SK-N-DZ (cell line): ENCODE measurements around the gene PTPN1.
"Not testable (repeated sequence)": the region's sequence is repeated elsewhere in the genome, so short reads cannot be mapped to it uniquely, and the experiment has no call there.

Experiments used
- DNase-seq: peaks from one replicate; pipeline ENCODE4 v3.0.0-alpha.2; 2015; ENCODE audit warnings: low spot score

The PTPN1 gene

DNA sequence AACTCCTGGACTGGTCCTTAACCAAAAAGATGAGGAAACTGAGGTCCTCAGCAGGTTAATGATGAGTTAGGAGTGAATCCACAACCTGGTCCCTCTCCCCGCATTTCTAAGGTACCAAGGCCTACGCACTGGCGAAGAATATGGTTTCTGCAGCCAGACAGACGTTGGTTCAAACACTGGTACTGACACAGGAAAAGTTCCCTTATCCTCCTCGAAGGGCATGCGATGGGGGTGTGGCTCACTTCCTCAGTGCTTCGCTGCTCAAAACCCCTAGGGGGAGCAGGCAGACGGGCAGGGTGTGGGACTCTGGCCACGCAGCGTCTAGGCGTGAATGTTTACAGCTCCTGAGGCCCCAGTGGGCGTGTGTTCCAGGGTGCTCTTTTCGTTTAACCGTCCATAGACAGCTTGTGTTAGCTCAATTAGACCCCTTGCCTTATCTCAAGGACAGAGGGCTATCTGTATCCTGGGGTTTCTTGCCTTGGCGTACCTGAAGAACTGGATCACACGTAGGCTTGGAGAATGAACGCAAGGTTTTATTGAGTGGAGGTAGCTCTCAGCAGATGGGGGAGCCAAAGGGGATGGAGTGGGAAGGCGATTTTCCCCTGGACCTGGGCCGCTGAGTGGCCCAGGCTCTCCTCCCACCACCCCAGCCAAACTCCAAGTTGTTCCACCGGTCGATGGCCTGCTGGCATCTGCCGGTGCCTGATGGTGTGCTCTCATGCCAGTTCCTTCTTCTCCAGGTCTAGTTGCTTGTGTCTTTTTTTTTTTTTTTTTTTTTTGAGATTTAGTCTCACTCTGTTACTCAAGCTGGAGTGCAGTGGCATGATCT lies 31.8 kb upstream of the PTPN1 start:
- peak; percentile 65 for DNase-seq

DNA sequence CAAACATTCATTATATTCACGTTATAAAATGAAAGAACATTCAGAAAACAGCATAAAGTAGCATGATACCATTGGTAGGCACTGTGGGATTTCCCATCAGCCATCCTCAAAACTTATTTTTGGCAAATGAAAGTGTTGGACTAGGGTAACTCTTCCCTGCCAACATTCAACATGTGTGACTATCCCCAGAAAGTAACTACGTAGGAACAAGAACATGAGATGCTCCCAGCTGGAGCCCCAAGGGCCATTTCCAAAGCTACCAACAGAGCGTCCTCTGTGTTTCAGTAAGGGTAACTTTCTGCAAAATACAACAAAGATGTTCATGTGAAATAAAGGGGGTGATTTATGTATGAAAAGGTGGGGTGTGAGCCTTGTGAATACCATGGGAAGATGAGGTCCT lies 28.4 kb upstream of the PTPN1 start:
- DNase-seq: no peak

DNA sequence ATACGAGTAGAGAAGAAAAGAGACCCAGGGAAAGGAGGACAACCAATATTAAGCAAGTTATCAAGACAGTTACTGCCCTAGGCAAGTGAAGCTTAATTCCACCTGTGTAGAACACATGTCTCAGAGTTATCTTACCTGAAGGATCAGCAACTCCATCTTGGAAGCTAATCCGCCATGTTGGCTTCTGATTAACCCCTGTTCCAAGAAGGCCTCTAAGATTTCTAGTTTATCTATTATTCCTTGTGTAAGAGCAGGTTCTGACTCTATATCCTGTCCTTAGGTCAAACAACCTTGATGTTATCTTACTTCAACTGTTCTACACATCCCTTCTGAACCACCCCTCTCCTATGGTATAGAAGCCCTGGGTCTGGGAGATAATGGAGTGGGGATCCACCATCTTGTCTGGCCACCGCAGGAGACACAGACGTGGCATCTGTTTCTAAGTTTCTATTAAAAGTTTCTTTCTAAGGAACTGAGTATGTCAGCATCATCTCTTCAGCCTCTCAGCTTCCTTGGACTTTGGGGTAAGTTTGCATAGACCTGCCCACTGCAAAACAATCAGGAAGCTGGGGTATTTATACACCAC lies 27.7 kb upstream of the PTPN1 start:
- no peak for DNase-seq

DNA sequence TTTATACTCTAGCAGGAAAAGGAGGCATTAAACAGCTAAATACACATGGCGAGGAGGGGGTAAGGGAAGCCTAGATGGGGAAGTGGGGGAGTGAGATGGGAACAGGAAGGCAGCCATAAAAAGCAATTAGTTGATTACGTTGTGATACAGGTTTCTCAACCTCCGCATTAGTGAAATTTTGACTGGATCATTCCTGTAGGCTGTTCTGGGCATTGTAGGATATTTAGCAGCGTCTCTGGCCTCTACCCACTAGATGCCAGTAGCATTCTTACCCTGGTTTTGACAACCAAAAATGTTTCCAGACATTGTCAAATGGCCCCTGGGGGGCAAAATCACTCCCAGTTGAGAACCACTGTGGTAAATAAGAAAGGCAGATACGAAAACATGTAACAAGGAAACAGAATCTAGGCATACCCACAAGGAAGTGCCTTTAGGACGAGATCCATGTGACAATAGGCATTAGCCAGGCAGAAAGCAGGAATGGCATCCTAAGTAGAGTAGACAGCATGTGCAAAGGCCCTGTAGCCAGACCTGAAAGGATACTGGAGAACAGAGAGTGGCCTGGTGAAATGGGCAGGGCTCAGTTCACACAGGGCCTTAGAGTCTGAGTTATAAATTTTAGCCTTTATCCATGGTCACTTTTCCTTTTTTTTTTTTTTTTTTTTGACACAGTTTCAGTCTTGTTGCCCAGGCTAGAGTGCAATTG lies 25.8 kb upstream of the PTPN1 start:
- DNase-seq: no peak

DNA sequence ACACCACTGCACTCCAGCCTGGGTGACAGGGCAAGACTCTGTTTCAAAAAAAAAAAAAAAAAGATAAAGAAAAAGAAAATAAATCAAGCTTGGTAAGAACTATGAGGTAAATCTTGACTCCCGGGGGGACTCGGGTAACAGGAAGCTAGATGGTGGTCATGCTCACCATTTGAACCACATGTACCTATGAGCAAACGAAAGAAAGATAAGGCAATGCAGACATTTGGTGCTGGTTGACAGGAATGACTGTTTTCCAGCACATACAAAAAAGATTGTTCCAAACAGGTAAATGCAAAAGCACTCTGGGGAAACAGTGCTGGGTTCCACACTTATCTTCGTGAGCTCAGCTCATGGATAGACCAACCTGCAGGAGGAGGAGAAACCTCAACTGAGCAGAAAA lies 22.8 kb upstream of the PTPN1 start:
- DNase-seq: no peak

DNA sequence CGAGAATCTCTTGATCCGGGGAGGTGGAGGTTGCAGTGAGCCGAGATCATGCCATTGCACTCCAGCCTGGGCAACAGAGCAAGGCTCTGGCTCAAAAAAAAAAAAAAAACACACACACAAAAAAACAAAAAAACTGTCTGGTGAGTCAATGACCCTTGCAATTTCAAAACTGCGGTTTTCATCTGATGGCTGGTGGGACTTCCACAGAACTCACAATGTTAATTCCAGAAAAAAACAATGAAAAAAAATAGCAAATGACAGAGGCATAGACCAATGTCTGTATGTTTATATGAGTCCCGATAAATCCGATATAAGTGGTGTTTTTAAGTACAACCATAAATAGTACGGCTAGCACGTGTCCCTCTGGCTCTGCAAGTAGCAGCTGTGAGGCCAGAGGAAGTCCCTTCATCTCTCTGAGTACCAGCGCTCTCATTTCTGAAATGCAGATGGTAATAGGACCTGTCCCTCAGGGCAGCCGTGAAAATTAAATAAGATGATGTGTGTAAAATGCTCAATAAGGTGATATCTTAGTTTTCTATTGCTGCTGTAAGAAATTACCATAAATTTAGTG lies 21.9 kb upstream of the PTPN1 start:
- DNase-seq: no peak

DNA sequence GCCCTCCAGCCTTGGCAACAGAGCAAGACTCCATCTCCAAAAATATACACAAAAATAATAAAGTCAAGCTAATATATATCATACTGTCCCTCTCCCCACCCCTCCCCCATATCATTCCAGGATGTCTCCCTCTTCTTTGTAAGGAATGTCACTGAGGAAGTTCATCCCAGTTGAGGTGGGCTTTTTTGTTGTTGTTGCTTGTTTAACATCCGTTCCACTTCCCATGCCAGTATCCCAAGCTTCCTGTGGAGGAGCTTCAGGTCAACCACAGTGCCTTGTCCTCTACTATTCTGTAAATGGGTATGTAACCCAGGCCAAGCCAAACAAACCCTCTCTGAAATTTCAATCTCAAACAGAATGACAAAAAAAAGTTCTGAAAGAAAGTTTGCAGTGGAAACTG lies 19.0 kb upstream of the PTPN1 start:
- DNase-seq: no peak

DNA sequence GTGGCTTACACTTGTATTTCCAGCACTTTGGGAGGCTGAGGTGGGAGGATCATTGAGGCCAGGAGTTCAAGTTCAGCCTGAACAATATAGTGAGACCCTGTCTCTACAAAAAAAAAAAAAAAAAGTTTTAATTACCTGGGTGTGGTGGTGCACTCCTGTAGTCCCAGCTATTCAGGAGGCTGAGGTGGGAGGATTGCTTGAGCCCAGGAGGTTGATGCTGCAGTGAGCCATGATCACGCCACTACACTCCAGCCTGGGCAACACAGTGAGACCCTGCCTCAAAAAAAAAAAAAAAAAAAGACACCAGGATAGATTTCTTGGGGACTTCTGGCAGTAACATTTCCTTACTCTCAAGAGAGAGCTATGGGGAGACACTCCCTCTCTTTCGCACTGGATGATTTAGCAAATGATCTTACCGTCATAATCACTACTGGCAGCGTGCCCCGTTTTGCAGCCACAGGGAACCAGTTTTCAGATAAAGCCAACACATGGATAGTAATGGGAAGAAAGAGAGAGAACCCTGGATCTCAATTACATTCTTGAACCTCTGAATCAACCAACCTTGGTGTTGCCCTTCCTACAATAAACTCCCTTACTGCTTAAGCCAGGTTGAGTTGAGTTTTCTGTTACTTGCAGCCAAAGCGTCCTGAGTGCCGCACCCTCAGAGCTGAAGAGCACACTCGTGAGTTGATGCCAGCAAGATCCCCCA lies 18.1 kb upstream of the PTPN1 start:
- DNase-seq: no peak

DNA sequence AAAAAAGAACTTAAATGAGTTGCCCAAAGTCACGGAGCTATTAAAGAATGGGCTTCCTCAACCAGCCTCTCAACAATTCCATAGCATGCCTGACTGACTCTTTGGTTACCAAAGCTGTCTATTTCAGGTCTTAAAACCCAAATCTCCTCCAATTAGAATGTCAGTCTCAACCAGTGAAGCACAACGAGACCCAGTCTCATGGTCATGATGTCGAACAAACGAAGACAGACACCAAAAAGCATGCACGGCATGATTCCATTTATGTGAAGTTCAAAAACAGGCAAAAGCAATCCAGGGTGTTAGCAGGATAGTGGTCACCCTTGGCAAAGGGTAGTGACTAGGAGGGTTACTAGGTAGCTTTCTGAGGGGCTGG lies 16.3 kb upstream of the PTPN1 start:
- DNase-seq: no peak

DNA sequence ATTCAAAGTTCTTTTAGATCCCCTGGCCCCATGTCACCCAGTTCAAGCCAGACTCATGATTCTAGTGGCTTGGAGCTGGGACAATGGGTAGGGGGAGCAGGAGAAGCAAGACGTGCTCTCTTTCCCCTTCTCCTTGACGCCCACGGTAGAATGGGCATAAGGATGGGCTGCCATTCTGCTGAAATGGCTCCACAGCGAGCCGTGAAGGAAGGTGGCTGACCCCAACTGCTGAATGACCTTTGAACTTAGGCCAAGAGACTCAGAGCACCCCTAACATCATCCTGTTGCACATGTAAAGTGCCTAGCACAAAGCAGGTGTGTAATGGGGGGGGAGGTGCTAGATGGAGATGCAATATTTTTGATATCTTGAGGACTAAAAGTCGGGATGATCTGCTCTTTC lies 15.8 kb upstream of the PTPN1 start:
- DNase-seq: no peak

DNA sequence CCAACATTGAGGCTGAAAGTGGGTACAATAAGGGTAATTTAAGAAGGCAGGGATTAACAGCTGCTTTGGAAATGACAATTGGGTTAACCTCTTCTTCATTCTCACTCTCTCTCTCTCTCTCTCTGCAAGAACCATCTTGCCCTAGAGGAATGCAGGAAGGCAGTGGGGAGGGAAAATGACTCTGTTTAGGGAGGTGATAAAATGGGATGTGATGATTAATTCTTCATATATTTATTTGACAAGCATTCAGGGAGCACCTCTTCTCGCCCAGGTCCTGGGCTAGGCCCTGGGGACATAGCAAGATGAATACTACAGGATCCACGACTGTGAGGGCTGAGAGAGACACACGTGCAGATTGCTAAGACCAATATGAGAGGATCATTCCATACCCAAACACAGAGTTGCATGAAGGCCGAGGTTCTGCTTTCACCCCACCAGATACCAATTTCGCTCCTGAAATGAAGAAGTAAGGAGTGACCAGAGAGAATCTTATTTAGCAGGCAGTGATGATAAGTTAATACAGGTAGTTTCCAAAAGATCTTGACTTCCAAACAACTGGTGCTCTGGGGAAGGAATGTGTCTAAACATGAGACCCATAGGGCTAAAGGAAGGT lies 13.3 kb upstream of the PTPN1 start:
- DNase-seq: no peak

DNA sequence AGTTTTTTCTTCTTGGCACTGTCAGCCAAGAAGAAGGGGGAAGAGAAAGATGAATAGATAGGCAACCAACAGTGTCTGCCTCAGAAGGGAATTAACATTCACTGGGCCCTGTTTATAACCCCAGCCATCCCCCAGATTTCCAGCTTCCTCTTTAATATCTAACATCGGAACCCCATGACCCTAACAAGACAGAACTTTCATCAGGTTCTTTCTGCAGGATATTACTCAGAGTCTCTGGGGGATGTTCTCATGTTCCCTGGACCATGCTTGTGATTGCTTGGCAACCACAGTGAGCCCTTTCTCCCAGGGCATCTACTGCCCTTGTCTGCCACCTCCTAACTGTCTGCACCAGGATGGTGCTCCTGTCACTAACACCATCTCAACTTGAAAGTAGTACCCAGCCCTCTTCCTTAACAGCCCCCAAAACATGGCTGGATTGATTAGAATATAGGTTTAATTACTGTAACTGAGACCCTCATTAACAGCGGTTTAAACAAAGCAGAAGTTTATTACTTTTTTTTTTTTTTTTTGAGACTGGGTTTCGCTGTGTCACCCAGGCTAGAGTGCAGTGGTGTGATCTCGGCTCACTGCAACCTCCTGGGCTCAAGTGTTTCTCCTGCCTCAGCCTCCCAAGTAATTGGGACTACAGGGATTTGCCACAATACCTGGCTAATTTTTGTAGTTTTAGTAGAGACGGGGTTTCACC lies 12.0 kb upstream of the PTPN1 start:
- no peak for DNase-seq

DNA sequence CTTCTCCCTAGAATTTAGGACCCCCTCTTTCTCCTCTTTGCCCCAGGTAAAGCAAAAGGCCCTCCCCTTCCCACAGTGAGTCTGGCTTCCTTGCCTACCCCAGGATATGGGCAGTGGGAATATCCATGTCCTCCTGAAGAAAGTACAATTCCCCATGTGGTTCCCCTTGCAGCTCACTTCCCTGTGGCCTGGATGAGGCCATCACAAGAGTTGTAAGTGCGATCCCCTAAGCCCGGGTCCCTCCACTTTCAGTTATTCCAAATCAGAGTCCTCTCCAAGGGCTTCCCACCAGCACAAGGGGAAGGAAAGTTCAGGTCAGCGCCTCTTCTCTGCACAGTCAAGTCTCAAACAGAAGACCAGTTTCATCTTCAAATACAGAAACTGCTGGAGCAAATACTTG lies 10.2 kb upstream of the PTPN1 start:
- no peak for DNase-seq

DNA sequence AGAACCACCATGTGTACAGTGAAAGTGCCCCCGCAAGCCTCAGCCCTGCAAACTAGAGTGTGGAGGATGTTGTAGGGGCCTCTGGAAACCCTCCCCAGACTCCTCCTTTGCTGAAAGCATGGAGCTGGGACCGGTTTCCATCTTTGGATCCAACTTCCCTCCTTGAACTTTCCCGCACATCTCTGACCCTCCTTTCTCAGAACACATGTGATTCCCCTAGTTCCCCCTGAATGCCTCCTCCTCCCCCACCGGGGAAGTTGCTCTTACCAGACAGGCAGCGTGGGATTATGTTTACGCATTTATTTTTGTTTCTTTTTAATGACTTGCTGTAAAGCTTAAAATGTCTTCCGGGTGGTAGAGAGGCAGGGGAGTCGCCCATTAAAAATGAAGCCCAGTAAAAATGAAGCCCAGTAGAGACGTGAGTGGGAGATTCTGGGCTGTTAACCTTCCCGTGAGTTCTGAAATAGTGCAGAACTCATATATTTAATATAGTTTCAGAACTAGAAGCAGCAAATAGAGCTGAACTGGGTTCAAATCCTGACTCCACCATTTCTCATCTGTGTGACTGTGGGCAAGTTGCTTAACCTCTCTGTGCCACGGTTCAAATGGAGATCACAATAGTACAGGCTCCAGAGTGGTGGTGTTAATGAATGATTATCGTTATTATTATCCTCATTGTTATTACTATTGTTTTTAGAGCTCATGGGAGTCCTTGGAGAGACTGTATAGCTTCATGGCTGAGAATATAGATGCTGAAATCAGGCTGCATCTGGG lies 8.0 kb upstream of the PTPN1 start:
- DNase-seq: no peak

DNA sequence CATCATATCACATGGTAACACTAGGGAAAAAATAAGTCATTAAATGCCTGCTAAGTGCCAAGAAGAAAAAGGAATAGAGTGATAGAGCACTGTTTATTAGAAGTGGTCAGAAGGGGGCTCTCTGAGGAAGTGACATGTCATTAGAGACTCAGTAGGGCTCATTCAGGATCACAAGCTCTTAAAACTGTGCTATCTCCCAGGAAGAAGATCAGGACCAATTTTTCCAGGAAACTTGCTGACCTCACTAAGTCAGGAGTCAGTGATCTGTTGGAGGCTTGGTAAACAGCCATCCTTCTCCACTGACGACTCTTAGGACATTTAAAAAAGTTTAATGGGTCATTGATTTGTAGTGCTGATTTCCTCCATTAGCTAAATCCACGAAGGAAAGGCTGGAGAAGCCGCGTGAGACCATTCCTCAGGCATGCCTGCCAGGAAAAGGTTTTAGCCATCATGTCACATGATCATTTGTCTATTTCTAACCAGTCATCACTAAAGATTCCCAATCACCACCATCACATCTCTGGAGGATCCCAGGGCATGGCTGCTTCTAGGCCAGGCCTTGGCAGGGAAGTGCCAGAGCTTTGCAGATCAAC lies 5.9 kb upstream of the PTPN1 start:
- DNase-seq: no peak

DNA sequence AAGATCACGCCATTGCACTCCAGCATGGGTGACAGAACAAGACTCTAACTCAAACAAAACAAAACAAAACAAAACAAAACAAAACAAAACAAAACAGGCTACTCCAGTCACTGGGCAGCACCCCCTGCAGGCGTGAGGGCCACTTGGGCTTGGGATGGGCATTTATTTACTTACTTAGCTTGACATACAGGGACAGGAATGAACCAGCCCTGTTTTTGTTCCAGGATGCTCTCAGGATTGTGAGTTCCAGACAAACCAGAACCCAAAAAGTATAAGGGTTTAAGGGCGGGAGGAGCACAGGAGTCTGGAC lies 4.0 kb upstream of the PTPN1 start:
- no peak for DNase-seq

DNA sequence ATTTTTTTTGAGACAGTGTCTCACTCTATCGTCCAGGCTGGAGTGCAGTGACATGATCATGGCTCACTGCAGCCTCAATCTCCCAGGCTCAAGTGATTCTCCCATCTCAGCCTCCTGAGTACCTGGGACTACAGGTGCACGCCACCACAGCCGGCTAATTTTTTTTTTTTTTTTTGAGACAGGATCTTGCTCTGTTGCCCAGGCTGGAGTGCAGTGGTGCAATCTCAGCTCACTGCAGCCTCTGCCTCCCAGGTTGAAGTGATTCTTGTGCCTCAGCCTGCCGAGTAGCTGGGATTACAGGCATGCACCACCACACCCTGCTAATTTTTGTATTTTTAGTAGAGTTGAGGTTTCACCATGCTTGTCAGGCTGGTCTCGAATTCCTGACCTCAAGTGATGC lies 2.4 kb upstream of the PTPN1 start:
- not testable (repeated sequence) for DNase-seq

DNA sequence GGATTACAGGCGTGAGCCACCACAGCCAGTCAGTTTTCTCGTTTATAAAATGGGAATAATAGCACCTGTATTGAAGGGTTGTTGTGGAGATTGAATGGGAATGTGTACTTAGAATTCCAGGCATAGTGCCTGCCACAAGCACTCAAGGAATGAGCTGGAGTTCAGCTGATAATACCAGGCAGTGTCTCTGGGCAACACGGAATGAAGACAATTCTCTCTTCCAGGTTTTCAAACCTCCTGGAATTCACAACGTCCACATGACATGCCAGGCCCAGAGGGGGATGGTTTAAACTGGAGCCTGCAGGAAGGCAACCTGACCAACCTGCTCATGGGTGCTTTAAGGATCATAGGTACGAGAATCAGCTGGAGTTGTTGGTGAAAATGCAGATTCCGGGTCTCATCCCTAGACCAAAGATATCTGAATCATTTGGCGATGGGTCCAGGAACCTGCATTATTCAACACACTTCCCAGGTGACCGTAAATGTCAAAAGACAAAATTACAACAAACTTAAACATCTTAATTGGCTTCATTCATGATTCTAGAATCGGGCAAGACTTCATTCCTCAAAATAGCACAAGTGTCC lies 1.9 kb upstream of the PTPN1 start:
- no peak for DNase-seq

DNA sequence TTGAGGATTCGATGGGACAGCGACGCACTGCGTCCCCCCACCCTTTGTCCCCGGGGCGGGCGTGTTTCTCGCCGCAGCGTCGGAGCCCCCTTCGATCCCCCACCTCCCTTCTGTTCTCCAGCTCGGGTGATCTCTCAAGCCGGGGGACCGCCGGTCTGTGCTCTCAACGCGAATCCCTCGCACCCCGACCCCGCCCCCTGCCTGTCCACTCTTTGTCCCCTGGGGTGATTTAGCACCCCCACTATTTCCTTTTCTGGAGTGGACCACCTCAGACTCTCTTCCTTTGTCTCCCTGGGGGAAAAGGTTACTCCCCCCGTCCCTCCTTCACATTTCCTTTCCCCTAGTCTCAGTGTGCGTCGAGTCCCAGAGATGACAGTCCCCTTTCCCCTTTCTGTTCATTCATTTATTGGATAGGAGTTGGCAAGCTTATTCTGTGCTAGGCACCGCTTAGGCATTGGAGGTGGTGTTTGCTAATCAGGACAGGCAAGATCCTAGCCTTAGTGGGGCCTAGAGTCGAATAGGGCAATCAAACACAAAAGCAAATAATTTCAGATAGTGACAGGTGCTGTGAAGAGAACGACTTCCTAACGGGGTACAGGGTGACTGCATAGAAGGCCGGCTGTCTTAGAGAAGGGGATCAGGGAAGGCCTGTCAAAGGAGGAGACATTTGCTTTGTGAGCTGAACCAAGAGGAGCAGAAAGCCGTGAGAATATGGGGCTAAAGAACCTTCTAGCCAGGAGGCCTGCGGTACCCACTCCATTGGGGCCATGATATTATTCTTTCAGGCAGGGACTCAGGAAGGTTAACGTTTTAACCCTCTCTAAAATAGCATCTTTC lies 741 bp downstream of the PTPN1 start:
- DNase-seq: no peak
